ENCODE results near the gene DIAPH2. TPM values are rescaled to one million over a fixed set of nuclear protein-coding genes. Genes with fewer than 3 reads are reported as not detected.

DIAPH2 gene
- total and polyA plus RNA-seq, 2 of the 13 experiments (the other 11 are each of a cell fraction or from before 2014, with no cell fraction given) = 2.1 to 8.5 TPM

DNA sequence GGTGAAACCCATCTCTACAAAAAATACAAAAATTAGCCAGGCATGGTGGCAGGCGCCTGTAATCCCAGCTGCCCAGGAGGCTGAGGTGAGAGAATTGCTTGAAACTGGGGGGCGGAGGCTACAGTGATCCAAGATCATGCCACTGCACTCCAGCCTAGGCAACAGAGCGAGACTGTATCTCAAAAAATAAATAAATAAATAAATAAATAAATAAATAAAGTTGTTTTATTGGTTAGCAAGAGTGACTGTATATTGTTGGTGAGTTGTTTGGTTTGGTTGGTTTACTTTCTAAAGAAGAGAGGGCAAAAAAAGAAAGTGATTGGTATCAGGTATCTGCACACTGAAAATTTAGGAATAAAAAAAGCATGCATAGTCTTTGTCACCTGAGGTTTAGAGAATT, 700.0 kb downstream of the DIAPH2 start (continued):
- TF ChIP-seq RBM22 (optimal IDR thresholded peaks at IDR 0.05; ENCODE audit: low read length) (no peak), MED13 (CRISPR knock-in tag; IDR thresholded peaks at IDR 0.05) (no peak), HMG20A (CRISPR knock-in tag; IDR thresholded peaks at IDR 0.05; ENCODE audit: borderline replicate concordance) (no peak), EEA1 (CRISPR knock-in tag; IDR thresholded peaks at IDR 0.05; ENCODE audit: borderline replicate concordance) (no peak), ZNF530 (CRISPR knock-in tag; IDR thresholded peaks at IDR 0.05; ENCODE audit: low read depth) (no peak)
- TF ChIP-seq, protein P1, sequence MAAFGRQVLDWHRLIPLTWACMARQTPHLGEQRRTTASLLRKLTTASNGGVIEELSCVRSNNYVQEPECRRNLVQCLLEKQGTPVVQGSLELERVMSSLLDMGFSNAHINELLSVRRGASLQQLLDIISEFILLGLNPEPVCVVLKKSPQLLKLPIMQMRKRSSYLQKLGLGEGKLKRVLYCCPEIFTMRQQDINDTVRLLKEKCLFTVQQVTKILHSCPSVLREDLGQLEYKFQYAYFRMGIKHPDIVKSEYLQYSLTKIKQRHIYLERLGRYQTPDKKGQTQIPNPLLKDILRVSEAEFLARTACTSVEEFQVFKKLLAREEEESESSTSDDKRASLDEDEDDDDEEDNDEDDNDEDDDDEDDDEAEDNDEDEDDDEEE (CRISPR knock-in tag; IDR thresholded peaks at IDR 0.05) = no peak
- TF ChIP-seq, protein P2, sequence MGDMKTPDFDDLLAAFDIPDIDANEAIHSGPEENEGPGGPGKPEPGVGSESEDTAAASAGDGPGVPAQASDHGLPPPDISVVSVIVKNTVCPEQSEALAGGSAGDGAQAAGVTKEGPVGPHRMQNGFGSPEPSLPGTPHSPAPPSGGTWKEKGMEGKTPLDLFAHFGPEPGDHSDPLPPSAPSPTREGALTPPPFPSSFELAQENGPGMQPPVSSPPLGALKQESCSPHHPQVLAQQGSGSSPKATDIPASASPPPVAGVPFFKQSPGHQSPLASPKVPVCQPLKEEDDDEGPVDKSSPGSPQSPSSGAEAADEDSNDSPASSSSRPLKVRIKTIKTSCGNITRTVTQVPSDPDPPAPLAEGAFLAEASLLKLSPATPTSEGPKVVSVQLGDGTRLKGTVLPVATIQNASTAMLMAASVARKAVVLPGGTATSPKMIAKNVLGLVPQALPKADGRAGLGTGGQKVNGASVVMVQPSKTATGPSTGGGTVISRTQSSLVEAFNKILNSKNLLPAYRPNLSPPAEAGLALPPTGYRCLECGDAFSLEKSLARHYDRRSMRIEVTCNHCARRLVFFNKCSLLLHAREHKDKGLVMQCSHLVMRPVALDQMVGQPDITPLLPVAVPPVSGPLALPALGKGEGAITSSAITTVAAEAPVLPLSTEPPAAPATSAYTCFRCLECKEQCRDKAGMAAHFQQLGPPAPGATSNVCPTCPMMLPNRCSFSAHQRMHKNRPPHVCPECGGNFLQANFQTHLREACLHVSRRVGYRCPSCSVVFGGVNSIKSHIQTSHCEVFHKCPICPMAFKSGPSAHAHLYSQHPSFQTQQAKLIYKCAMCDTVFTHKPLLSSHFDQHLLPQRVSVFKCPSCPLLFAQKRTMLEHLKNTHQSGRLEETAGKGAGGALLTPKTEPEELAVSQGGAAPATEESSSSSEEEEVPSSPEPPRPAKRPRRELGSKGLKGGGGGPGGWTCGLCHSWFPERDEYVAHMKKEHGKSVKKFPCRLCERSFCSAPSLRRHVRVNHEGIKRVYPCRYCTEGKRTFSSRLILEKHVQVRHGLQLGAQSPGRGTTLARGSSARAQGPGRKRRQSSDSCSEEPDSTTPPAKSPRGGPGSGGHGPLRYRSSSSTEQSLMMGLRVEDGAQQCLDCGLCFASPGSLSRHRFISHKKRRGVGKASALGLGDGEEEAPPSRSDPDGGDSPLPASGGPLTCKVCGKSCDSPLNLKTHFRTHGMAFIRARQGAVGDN (CRISPR knock-in tag; IDR thresholded peaks at IDR 0.05) = no peak

DNA sequence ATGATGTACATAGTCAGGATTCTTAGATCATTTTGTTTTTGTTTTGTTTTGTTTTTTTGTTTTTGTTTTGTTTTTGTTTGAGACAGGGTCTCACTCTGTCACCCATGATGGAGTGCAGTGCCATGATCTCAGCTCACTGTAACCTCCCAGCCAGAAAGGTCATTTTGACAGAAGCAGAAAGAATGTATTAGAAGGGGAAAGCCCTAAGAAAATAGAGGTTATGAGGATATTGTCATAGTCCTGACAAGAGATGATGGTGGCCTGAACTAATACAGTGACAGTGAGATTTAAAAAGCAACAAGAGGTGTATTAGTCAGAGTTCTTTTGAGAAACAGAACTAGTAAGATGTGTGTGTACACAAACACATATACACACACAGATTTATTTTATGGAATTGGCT, 702.4 kb downstream of the DIAPH2 start:
- H3K4me1 ChIP-seq (ENCODE audit: insufficient read depth, low read length) = no peaks in the 10 kb centered on the region
- ChIA-PET CTCF (ENCODE audit: low intra/inter-chr PET ratio, low total read pairs) (no interaction called here), POLR2A (no interaction called here)
- ATAC-seq (no peak), FAIRE-seq (no peak), DNase-seq (ENCODE audit: low spot score) (no peak)
- no peak overlapping the region for H3K27ac ChIP-seq (ENCODE audit: extremely low read length, insufficient read depth, low read length)
- no peak overlapping the region for H3K9ac ChIP-seq (ENCODE audit: insufficient read depth, low read depth, low read length)
- no peak overlapping the region for H3K4me2 ChIP-seq (ENCODE audit: low read depth, low read length)
- in situ Hi-C loops (cut with HindIII; ENCODE audit: extremely low pct_ligation_motif_present, low pct_unique_long_range_greater_than_20kb) (no loop called here), intact Hi-C loops (cut with micrococcal nuclease; ENCODE audit: unreplicated experiment) (no loop called here)
- H3K36me3 ChIP-seq (replicated peaks in 1 of 2; ENCODE audit: control insufficient read depth in 1 of 2, insufficient read depth in 2 of 2, low read length in 2 of 2) = no peaks in the 10 kb centered on the region
- no peaks in the 10 kb centered on the region for H3K79me2 ChIP-seq (ENCODE audit: insufficient read depth, low read length)
- no peak overlapping the region for H3K4me3 ChIP-seq (replicated peaks in 1 of 3; ENCODE audit: insufficient read depth in 1 of 3, low read depth in 2 of 3, low read length in 3 of 3)
- no peaks in the 10 kb centered on the region for H4K20me1 ChIP-seq (ENCODE audit: insufficient read depth, low read length)
- no peak overlapping the region for H2AFZ ChIP-seq (ENCODE audit: low read length)
- no peaks in the 10 kb centered on the region for H3K9me3 ChIP-seq (ENCODE audit: low read length)
- H3K27me3 ChIP-seq (ENCODE audit: control insufficient read depth in 1 of 2, insufficient read depth in 2 of 2, low read length in 2 of 2) = no peaks in the 10 kb centered on the region
- BruUV-seq (replicated peaks) = no TSS peak
- TF ChIP-seq ZNF124 (CRISPR knock-in tag; IDR thresholded peaks at IDR 0.05) (no peak), ZNF839 (CRISPR knock-in tag; IDR thresholded peaks at IDR 0.05; ENCODE audit: borderline replicate concordance) (no peak), ZBTB38 (CRISPR knock-in tag; IDR thresholded peaks at IDR 0.05) (no peak), FOXP1 (IDR thresholded peaks at IDR 0.05) (no peak), FOXP1 (CRISPR knock-in tag; IDR thresholded peaks at IDR 0.05) (no peak), ZNF251 (CRISPR knock-in tag; IDR thresholded peaks at IDR 0.05) (no peak), ZNF724P (CRISPR knock-in tag; IDR thresholded peaks at IDR 0.05; ENCODE audit: borderline replicate concordance) (no peak), ZNF790 (CRISPR knock-in tag; IDR thresholded peaks at IDR 0.05; ENCODE audit: borderline replicate concordance) (no peak), KDM5A (IDR thresholded peaks at IDR 0.05; ENCODE audit: borderline replicate concordance, low read length) (no peak), RBAK (CRISPR knock-in tag; IDR thresholded peaks at IDR 0.05) (no peak), ZIK1 (CRISPR knock-in tag; IDR thresholded peaks at IDR 0.05; ENCODE audit: borderline replicate concordance, low read depth) (no peak), RAD51 (IDR thresholded peaks at IDR 0.05; ENCODE audit: borderline replicate concordance) (no peak), ARID2 (CRISPR knock-in tag; IDR thresholded peaks at IDR 0.05; ENCODE audit: borderline replicate concordance) (no peak), ZNF567 (CRISPR knock-in tag; IDR thresholded peaks at IDR 0.05; ENCODE audit: borderline replicate concordance) (no peak)
- TF ChIP-seq, protein P3, sequence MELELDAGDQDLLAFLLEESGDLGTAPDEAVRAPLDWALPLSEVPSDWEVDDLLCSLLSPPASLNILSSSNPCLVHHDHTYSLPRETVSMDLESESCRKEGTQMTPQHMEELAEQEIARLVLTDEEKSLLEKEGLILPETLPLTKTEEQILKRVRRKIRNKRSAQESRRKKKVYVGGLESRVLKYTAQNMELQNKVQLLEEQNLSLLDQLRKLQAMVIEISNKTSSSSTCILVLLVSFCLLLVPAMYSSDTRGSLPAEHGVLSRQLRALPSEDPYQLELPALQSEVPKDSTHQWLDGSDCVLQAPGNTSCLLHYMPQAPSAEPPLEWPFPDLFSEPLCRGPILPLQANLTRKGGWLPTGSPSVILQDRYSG (CRISPR knock-in tag; IDR thresholded peaks at IDR 0.05) = no peak

Measured in HepG2 (cell line).